HG03575 (cell line): Measurements from ENCODE around the gene ST7.
A peak's percentile ranks its signal among the peaks of the same experiment; 100 is the strongest.
"Not testable (repeated sequence)": the region's sequence is repeated elsewhere in the genome, so short reads cannot be mapped to it uniquely, and the experiment has no call there.

Experiments
- ATAC-seq: cut with Tn5 transposase; IDR thresholded peaks from one replicate; pipeline ENCODE4 v1.9.1; 2021; ENCODE audit not compliant: unreplicated experiment, insufficient number of reproducible peaks, low FRiP score; ENCODE audit errors: extremely low read depth

The ST7 gene

DNA sequence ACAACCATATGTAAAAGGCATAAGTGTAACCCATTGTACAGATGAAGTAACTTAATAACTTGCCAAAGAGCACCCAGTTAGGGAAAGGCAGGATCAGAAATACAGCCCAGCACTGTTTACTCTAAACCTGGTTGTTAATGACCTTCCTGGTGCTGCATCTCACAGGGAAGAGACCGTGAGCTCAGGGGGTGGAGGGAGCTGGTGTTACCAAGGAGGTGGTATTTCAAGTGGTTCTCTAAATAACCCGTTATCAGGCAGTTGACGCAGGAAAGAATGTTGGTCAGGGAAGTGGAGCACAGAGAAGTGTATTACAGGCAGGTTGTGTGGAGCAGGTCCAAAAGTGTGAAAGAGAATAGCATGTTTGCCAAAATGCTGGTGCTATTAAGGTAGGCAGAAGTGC lies 4.4 kb upstream of the ST7 start:
- no peak for ATAC-seq

- no peak for ATAC-seq
Measured at GRCh38 chr7:116949941-116950801, 3.1 kb upstream of the ST7 start.

DNA sequence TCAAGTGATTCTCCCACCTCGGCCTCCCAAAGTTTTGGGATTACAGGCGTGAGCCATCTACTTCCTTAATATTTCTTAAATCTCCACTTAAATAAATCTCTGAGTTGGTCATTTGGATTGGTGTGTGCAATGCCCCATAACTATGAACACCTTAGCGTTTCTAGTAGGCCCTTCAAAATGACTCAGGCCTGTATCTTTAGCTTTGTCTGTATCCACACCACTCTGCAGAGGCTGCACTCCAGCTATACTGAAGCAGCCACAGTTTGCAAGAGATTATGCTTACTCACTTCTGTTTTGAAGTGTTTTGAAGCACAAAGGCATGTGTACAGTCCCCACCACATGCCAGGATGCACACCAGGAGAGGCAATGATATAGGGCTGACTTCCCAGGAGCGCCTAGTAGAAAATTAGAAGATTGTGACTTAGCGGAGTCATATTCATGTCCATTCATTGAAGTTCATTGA lies 2.4 kb upstream of the ST7 start:
- ATAC-seq = no peak

- no peak for ATAC-seq
Measured at GRCh38 chr7:116951366-116952292, 1.7 kb upstream of the ST7 start.

GRCh38 chr7:116952635-116953371 lies 498 bp upstream of the ST7 start:
- no peak for ATAC-seq

DNA sequence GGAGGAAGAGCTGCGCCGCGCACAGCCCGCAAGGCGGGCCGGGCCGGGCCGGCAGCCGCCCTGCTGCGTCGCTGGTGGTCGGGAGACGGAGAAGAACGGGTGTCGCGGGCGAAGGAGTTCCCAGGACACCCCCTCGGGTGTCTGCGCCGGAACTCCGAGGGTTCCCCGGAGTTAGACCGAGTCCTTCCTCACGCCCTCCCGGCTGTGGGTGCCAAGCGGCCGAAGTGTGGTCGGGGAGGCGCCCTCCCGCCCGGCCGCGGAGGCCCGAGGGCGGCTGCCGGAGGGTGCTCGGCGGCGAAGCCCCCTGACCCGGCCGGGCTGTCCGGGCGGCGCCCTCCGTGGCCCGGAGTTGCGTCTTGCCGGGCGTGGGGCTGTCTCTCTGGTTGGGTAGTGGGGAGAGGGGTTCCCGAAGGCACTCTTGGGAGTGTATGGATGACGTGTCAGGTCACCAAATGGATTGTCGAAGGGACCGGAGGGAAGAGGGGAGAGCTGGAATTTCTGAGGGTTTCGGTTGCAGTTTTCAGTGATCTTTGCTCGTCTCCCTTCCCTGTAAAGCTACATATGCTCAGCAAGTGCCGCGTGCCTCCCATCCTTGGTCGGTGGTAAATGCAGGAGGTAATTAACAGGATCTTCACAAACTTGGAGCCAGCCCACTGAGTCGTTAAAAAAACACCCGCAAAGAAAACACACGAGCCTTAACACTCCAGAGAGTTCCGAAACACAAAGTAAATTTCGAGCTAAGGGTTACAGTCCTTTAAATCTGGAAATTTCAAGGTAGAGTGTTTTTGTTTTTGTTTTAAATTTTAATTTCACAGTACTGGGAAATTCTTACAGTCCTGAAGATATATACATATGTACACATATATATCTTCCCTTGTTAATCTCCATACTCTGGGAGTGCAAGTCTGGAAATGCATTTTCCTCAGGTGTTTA lies 871 bp downstream of the ST7 start:
- ATAC-seq = no peak

DNA sequence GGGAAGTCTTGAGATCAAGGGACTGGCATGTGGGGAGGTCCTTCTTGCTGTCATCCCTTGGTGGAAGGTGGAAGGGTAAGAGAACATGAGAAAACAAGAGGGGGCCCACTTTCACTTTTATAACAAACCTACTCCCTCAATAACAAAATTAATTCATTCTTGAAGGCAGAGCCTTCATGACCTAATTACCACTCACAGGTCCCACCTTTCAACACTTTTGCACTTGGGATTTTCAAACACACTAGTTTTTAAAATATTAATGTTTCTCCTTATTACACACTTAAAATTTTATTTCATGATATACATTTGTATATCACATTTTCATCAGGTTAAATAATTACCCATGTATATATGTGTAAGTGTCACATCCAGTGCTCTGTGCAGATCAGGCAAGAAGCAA lies 2.0 kb downstream of the ST7 start:
- ATAC-seq = no peak

DNA sequence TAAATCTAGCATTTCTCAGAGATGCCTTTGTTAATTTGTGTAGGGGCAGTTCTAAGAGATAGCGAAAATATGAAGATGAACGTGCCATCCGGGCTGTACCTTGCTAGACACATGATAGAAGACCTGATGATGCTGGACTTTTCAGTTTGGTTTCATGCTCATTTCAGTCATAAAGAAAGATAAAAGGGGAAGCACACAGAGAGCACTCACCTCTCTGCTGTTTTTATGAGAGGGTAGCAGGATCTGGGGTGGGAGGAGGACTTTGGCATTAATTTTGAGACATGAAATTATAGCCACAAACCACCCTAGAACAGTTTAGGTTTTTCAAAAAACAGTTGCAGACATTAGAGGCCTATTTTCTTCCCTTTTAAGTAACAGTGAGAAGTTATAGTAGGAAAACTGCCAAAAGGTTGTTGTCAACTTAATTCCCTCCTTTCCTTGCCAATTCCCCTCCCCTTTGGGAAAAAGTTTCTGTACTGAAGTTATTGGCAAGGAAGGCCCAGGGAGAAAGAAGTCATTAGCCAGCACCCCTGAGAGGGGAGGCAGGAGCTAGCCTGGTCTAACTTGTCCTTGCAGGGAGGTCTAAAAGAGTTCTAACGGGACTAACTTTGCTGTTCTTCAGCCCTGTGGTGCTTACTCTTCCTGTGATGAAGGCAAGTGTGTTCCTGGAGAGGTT lies 2.6 kb downstream of the ST7 start:
- ATAC-seq = peak; percentile 86

- no peak for ATAC-seq
Measured at GRCh38 chr7:116956477-116956804, 3.1 kb downstream of the ST7 start.

DNA sequence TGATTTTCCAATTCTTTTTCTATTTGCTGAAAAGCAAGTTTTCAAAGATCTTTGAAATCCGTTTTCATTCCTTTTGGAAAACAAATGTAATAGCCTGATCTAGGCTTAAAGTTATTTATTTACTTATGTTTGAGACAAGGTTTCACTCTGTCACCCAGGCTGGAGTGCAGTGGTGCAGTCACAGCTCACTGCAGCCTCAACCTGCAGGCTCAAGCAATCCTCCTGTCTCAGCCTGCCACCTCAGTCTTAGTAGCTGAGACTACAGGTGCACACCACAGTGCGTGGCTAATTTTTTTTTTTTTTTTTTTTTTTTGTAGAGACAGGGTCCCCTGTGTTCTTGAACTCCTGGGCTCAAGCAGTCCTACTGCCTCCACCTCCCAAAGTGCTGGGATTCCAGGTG lies 4.6 kb downstream of the ST7 start:
- peak; percentile 27 for ATAC-seq

GRCh38 chr7:116961966-116962673 lies 8.8 kb downstream of the ST7 start:
- not testable (repeated sequence) for ATAC-seq

DNA sequence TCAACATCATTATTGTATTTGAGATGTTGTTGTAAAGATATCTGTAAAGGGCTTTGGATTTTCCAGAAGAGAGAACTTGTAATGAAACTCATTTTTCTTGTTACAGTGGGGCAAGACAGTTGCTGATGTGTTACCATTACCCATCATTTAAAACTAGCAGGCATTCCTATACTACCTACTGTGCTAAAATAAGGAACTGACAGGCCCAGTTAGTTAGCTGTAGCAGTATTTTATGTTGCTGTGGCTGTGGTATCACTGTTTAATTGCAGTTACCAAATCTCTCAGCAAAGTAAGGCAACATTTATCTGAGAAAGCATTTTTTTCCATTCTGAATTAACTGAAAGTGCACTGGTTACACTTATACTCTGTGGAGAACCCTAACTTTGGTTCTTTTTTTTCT lies 9.9 kb downstream of the ST7 start:
- no peak for ATAC-seq

- ATAC-seq = no peak
Measured at GRCh38 chr7:116966601-116967000, 13.3 kb downstream of the ST7 start.

GRCh38 chr7:116967254-116967922 lies 14.1 kb downstream of the ST7 start:
- ATAC-seq = no peak

DNA sequence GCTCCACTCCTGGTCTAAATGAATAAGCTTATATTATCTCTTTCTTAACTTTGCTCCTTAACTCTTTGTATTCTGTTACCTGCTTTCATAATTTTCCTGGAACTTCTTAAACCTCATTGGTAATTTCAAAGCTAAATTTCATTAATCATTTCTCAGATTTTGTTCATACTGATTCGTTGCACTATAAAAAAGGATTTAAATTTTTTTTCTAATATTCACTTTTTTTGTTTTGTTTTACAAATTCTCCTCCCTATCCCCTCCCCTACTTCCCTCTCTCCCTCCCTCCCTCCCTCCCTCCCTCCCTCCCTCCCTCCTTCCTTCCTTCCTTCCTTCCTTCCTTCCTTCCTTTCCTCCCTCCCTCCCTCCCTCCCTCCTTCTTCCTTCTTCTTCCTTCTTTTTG lies 14.7 kb downstream of the ST7 start:
- no peak for ATAC-seq

GRCh38 chr7:116968631-116969030 lies 15.3 kb downstream of the ST7 start:
- no peak for ATAC-seq

- ATAC-seq = no peak
Measured at GRCh38 chr7:116969371-116969902, 16.1 kb downstream of the ST7 start.
